PC-3 (cell line): Measurements from ENCODE around the gene ZNF660.

Source experiments
- EZH2 ChIP-seq: fragments of 300-600 bp; sonication (generic); IDR thresholded peaks from one replicate; pipeline ENCODE4 v1.6.1; 2017; ENCODE audit warnings: antibody characterized with exemption, mild to moderate bottlenecking, low read length; ENCODE audit not compliant: unreplicated experiment
- EZH2phosphoT487 ChIP-seq: fragments of 300-600 bp; sonication (generic); IDR thresholded peaks from 2 replicates; pipeline ENCODE4 v1.6.1; 2018; ENCODE audit warnings: mild to moderate bottlenecking, antibody characterized with exemption, low read length, borderline replicate concordance
- TF ChIP-seq, protein P1 (sequence below): fragments of 300-600 bp; sonication (generic); conservative IDR thresholded peaks from 2 replicates; pipeline ENCODE4 v1.5.1; 2017; ENCODE audit warnings: antibody characterized with exemption, low read depth, mild to moderate bottlenecking, low read length

DNA sequence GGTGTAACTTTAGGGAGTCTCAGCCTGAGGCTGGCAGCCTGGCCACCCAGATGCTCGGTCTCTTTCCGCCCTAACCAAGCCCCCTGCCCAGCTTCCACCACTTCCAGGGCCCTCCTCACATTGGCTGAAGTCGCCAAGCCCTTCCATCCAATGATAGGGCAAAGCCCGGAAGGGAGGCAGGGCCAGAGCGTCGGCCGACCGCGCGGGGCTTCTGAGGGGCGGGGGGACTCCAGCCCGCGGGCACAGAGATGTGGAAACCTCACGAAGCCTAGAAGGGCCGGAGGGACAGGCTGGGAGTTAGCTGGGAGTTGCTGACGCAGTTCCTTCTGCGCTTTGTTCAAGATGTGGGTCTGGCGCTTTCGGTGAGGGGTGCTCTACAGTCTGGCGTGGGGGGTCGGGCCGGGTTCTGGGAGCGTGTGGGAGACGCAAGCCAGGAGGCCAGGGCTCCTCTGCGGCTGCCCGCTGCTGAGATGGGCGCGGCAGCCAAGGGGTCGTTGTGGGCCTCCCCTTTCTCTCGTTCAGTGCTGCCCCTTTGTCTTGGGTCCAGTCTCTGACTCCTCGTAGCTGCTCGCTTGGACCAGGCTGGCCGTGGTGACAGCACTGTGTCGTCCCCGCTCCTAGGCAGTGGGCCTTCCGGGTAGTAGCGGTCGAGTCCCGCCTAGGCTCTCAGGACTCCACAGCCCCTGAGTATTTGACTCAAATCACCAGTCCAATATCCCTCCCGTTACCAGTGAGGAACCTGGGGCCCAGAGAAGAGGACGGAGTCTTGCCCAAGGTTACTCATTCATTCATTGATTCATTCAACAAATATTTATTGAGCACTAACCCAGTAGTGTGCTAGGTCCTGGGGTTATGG is at the start of gene ZNF660:
- TF ChIP-seq, protein P1, sequence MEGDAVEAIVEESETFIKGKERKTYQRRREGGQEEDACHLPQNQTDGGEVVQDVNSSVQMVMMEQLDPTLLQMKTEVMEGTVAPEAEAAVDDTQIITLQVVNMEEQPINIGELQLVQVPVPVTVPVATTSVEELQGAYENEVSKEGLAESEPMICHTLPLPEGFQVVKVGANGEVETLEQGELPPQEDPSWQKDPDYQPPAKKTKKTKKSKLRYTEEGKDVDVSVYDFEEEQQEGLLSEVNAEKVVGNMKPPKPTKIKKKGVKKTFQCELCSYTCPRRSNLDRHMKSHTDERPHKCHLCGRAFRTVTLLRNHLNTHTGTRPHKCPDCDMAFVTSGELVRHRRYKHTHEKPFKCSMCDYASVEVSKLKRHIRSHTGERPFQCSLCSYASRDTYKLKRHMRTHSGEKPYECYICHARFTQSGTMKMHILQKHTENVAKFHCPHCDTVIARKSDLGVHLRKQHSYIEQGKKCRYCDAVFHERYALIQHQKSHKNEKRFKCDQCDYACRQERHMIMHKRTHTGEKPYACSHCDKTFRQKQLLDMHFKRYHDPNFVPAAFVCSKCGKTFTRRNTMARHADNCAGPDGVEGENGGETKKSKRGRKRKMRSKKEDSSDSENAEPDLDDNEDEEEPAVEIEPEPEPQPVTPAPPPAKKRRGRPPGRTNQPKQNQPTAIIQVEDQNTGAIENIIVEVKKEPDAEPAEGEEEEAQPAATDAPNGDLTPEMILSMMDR = no peak
- TF ChIP-seq EZH2phosphoT487 (no peak), EZH2 (no peak)
